DMS 273 (cell line): Measurements from ENCODE around the gene CLSTN3.

Source experiments
- DNase-seq: peaks from one replicate; lab custom pipeline; 2025; ENCODE audit not compliant: unreplicated experiment; lab: John Stamatoyannopoulos, UW

Gene CLSTN3

GRCh38 chr12:7188562-7189397, 58.6 kb downstream of the CLSTN3 start:
- DNase-seq = peak; percentile 74

GRCh38 chr12:7189398-7190267, 59.5 kb downstream of the CLSTN3 start, which contains the start of gene PEX5:
TSS of gene PEX5 (plus strand) at chr12:7189686. CDS start at chr12:7190378, 692 bp downstream.
- peak; percentile 93 for DNase-seq

GRCh38 chr12:7190268-7191055, 60.3 kb downstream of the CLSTN3 start:
- DNase-seq = peak; percentile 41

GRCh38 chr12:7193674-7194073, 63.5 kb downstream of the CLSTN3 start:
- no peak for DNase-seq

GRCh38 chr12:7197841-7198240, 67.7 kb downstream of the CLSTN3 start:
- no peak for DNase-seq

GRCh38 chr12:7203109-7203508, 72.9 kb downstream of the CLSTN3 start:
- DNase-seq = no peak

- DNase-seq = no peak
These were observed 74.9 kb downstream of the CLSTN3 start for GRCh38 chr12:7205091-7205490.

GRCh38 chr12:7206691-7207090, 76.5 kb downstream of the CLSTN3 start:
- DNase-seq = no peak

GRCh38 chr12:7207866-7208625, 77.9 kb downstream of the CLSTN3 start:
- DNase-seq = no peak
